Vagina (tissue), 2 donors: ENCODE measurements around the gene RING1. TPM values are rescaled to one million over a fixed set of nuclear protein-coding genes. Genes with fewer than 3 reads are reported as not detected.

Experiments
- DNase-seq, 2 donors: peaks; one replicate each; pipeline ENCODE4 v3.0.0-alpha.2; 2017; ENCODE audit errors: extremely low spot score in 2 of 2
- H3K27ac ChIP-seq: fragments of 200-600 bp; sonication (generic); one replicate; pipeline ENCODE4 v1.5.1; 2019
- H3K27me3 ChIP-seq: fragments of 200-600 bp; sonication (generic); one replicate; pipeline ENCODE4 v1.5.1; 2019
- H3K36me3 ChIP-seq, 2 donors: fragments of 200-600 bp; sonication (generic); one replicate each; pipeline ENCODE4 v1.5.1; 2017 to 2019
- H3K4me1 ChIP-seq: fragments of 200-600 bp; sonication (generic); one replicate; pipeline ENCODE4 v1.5.1; 2019
- H3K4me3 ChIP-seq, 2 donors: fragments of 200-600 bp; sonication (generic); 1 replicate in 1 of 2; 2 replicates in 1 of 2; pipeline ENCODE4 v1.5.1; 2016 to 2019
- H3K9me3 ChIP-seq: fragments of 200-600 bp; sonication (generic); one replicate; pipeline ENCODE4 v1.5.1; 2019
- POLR2A ChIP-seq, 2 donors: fragments of 450-650 bp; IDR thresholded peaks; one replicate each; pipeline ENCODE4 v1.6.1; 2017; ENCODE audit warnings: antibody characterized with exemption in 2 of 2, mild to moderate bottlenecking in 2 of 2, moderate library complexity in 2 of 2
- POLR2AphosphoS5 ChIP-seq, 2 donors: sonication (generic); formaldehyde crosslinking; IDR thresholded peaks; one replicate each; pipeline ENCODE4 v1.9.0; 2017; ENCODE audit warnings: antibody characterized with exemption in 2 of 2, mild to moderate bottlenecking in 2 of 2, low read depth in 1 of 2; ENCODE audit not compliant: insufficient read depth in 1 of 2
- intact Hi-C: fragments of 100-400 bp; cut with DNase I; formaldehyde crosslinking; loops from one replicate; pipeline ENCODE4 v1.15.1; 2023
- total RNA-seq: library from RNA; depleted of rRNA; stranded (reverse); fragments of >200 nt; gene quantifications from one replicate; pipeline ENCODE4 v1.2.3, GENCODE V29; 2016
- TF ChIP-seq, protein P1 (sequence below), 3 experiments: fragments of 450-650 bp in 2 of 3; fragments of 200-600 bp in 1 of 3; sonication (generic) in 1 of 3; IDR thresholded peaks; one replicate each; pipeline ENCODE4 v1.5.1; 2017 to 2019; ENCODE audit warnings: antibody characterized with exemption in 3 of 3, mild to moderate bottlenecking in 2 of 3, moderate library complexity in 2 of 3

The RING1 gene
- total RNA-seq, 1 donor from 2014 or later: 32.7 TPM

DNA sequence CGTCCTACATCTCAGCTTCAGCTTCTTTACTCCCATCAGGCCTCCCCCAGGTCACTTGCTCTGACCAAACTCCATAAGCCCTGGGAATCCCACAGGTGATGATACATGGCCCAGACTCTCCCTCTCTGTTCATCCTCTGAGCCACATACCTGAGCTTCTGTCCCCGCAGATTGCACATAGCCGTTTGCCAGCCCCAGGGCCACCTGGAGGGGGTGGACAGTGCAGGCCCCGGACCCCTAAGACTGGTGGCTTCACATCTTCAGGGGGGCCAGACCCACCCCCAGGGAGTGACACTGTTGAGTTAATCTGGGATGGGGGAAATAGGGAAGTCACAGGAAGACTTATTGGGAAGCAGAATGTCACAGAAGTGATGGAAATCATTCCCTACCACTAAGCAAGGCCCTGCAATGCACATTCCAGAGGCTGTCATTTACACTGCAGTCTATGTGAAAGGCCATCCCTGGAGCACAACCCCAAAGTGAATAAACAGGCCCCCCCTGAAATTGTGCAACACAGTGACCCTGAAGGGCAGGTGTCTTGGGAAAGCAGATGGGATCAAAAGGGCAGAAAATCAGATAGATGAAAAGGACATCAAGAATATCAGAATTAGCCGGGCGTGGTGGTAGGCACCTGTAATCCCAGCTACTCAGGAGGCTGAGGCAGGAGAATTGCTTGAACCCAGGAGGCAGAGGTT lies 10.0 kb upstream of the RING1 start:
- intact Hi-C loops: no loop called here
- DNase-seq: no peak
- Histone ChIP-seq H3K36me3 (peaks cover 0 to 34% of the 10 kb centered on the region in 2 donors), H3K4me3 (no peak overlapping the region), H3K27me3 (no peaks in the 10 kb centered on the region), H3K9me3 (no peaks in the 10 kb centered on the region), H3K27ac (no peak overlapping the region), H3K4me1 (peaks cover 50% of the 10 kb centered on the region)
- TF ChIP-seq POLR2AphosphoS5 (IDR thresholded peaks at IDR 0.05; ENCODE audit: insufficient read depth in 1 of 2, low read depth in 1 of 2) (no peak), POLR2A (IDR thresholded peaks at IDR 0.05) (no peak)
- TF ChIP-seq, protein P1, sequence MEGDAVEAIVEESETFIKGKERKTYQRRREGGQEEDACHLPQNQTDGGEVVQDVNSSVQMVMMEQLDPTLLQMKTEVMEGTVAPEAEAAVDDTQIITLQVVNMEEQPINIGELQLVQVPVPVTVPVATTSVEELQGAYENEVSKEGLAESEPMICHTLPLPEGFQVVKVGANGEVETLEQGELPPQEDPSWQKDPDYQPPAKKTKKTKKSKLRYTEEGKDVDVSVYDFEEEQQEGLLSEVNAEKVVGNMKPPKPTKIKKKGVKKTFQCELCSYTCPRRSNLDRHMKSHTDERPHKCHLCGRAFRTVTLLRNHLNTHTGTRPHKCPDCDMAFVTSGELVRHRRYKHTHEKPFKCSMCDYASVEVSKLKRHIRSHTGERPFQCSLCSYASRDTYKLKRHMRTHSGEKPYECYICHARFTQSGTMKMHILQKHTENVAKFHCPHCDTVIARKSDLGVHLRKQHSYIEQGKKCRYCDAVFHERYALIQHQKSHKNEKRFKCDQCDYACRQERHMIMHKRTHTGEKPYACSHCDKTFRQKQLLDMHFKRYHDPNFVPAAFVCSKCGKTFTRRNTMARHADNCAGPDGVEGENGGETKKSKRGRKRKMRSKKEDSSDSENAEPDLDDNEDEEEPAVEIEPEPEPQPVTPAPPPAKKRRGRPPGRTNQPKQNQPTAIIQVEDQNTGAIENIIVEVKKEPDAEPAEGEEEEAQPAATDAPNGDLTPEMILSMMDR (IDR thresholded peaks at IDR 0.05): no peak

DNA sequence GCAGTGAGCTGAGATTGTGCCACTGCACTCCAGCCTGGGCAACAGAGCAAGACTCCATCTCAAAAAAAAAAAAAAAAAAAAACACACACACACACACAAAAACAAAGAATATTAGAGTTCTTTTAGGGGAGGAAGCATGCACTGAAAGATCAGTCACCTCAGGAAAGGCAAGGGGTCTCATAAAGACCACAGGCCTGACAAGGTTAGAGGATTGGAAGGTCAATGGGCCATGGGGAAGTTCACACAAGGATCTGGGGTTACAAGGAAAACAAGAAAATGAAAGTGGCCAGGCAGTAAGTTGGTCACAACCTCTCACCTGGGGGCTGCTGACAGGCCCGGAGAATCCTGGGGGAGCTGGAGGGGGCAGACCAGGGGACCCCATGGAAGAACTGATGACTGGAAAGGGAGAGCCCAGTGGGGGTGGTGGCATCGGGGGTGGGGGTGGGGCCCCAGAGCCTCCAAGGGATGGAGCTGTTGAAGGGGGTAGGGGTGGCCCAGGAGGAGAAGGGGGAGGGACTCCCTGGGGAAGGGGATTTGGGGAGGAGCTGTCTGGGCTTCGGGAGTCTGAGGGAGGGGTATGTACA lies 9.4 kb upstream of the RING1 start:
- no peaks in the 10 kb centered on the region for H3K27me3 ChIP-seq
- peaks cover 56% of the 10 kb centered on the region for H3K4me1 ChIP-seq
- DNase-seq: no peak
- peaks cover 0 to 39% of the 10 kb centered on the region in 2 donors for H3K36me3 ChIP-seq
- TF ChIP-seq, protein P1 (IDR thresholded peaks at IDR 0.05): no peak
- TF ChIP-seq POLR2AphosphoS5 (IDR thresholded peaks at IDR 0.05; ENCODE audit: insufficient read depth in 1 of 2, low read depth in 1 of 2) (no peak), POLR2A (IDR thresholded peaks at IDR 0.05) (no peak)
- no peaks in the 10 kb centered on the region for H3K9me3 ChIP-seq
- peak overlapping the region; percentile 94 for H3K27ac ChIP-seq
- peak overlapping the region; percentile 81 to 96 for H3K4me3 ChIP-seq
- intact Hi-C loops: no loop called here

DNA sequence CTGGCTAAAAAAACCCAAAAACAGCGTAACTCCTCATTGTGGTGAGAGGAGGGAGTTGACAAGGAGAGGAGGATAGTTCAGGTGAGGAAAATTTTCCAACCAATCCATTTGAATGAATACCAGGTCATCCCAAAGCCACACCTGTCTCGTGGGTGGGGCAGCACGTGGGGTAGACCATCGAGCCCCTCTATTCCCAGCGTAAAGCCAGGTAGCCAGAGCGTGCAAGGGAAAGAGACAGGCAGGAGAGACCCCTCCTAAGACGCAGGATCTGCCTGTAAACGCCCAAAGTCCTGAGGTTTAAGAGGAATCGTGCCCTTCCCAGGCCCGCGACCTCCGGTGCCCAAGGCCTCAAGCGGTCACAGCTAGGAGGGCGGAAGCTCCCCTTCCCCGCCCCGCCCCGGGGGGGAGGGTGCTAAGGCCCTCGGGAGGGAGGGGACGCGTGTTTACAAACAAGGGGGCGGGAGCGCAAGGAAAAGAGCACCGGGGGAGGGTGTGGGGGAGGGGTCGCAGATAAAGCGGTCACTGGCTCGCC lies 8.5 kb upstream of the RING1 start:
- Histone ChIP-seq H3K4me3 (peak overlapping the region; percentile 81 to 96), H3K36me3 (peaks cover 0 to 39% of the 10 kb centered on the region in 2 donors), H3K9me3 (no peaks in the 10 kb centered on the region), H3K27me3 (no peaks in the 10 kb centered on the region), H3K4me1 (peaks cover 64% of the 10 kb centered on the region), H3K27ac (peak overlapping the region; percentile 94)
- TF ChIP-seq, protein P1 (IDR thresholded peaks at IDR 0.05): no peak
- no peak for TF ChIP-seq POLR2AphosphoS5 (IDR thresholded peaks at IDR 0.05; ENCODE audit: insufficient read depth in 1 of 2, low read depth in 1 of 2)
- TF ChIP-seq POLR2A (IDR thresholded peaks at IDR 0.05): no peak
- intact Hi-C loops: loop anchor here (5.0 to 10.0 kb wide), 2 partner anchors 73 to 1015 kb away; partner anchors contain the start of genes AGER, RPS18 and VPS52
- no peak for DNase-seq

DNA sequence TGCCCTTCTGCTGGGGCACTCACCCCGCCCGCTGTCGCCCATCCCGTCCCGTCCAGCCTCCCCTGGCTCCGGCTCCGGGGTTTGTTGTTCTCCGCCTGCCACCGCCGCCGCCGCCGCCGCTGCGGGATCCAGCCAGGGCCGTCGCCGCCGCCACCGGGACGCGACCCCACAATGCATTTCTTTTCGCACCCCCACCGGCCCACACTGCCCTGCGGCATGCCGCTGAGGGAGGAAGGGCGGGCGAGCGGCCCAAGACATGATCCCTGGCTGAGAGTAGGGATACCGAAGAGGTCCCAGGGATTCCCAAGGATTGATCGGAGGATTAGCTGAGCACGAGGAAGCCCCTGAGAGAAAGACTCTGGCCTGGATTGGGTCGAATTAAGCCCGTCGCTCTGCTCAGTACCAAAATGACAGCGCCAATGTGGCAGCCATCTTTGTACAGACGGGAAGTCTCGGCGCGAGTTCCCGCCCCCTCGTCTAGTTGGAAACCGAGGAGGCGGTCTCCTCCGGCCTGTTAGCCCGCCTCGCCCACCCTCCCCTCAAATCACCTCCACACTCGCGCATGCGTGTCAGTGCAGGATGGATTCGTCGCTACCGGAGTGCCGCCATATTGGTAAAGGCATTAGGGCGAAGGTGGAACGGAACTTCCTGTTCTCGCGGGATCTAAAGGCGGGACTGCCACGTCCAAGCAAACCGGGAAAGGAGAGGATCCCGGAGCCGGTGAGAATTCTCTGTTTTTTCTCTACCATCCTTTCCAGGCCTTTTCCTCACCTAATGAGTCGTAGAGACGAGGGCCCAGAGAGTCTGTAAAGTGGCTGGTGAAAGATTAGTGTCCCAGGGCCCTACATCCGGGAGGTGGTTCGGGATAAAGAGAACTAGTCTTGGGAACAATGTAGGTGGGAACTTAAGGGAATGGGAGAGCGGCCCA lies 7.8 kb upstream of the RING1 start, which contains the start of the genes RXRB and SLC39A7:
Gene RXRB, minus strand, starts transcription at position 447 of the 928 bp plus-strand sequence. Its CDS starts 189 bp downstream, at position 258.
Gene SLC39A7, plus strand, starts transcription at position 649 of the 928 bp plus-strand sequence. CDS start 379 bp downstream, outside the sequence.
- H3K9me3 ChIP-seq: no peaks in the 10 kb centered on the region
- H3K4me3 ChIP-seq: peak within 1 kb of the TSS; percentile 81 to 96
- peaks cover 0 to 33% of the 10 kb centered on the region in 2 donors for H3K36me3 ChIP-seq
- DNase-seq: peak in 1 of 2 donors; percentile 99
- H3K27ac ChIP-seq: peak within 1 kb of the TSS; percentile 94
- peaks cover 71% of the 10 kb centered on the region for H3K4me1 ChIP-seq
- H3K27me3 ChIP-seq: no peaks in the 10 kb centered on the region
- intact Hi-C loops: loop anchor here (5.0 to 10.0 kb wide), 2 partner anchors 72 to 1016 kb away; partner anchors contain the start of genes AGER, RPS18 and VPS52
- TF ChIP-seq POLR2AphosphoS5 (IDR thresholded peaks at IDR 0.05; ENCODE audit: insufficient read depth in 1 of 2, low read depth in 1 of 2) (peak; percentile 92 to 97), POLR2A (IDR thresholded peaks at IDR 0.05) (peak in 1 of 2 donors; percentile 37)
- TF ChIP-seq, protein P1 (IDR thresholded peaks at IDR 0.05): no peak
